Fibroblast of skin of abdomen (primary cell): Measurements from ENCODE around the gene FASN.

Source experiments
- DNase-seq: peaks from one replicate; pipeline ENCODE4 v3.0.0-alpha.2; 2013

Gene FASN

DNA sequence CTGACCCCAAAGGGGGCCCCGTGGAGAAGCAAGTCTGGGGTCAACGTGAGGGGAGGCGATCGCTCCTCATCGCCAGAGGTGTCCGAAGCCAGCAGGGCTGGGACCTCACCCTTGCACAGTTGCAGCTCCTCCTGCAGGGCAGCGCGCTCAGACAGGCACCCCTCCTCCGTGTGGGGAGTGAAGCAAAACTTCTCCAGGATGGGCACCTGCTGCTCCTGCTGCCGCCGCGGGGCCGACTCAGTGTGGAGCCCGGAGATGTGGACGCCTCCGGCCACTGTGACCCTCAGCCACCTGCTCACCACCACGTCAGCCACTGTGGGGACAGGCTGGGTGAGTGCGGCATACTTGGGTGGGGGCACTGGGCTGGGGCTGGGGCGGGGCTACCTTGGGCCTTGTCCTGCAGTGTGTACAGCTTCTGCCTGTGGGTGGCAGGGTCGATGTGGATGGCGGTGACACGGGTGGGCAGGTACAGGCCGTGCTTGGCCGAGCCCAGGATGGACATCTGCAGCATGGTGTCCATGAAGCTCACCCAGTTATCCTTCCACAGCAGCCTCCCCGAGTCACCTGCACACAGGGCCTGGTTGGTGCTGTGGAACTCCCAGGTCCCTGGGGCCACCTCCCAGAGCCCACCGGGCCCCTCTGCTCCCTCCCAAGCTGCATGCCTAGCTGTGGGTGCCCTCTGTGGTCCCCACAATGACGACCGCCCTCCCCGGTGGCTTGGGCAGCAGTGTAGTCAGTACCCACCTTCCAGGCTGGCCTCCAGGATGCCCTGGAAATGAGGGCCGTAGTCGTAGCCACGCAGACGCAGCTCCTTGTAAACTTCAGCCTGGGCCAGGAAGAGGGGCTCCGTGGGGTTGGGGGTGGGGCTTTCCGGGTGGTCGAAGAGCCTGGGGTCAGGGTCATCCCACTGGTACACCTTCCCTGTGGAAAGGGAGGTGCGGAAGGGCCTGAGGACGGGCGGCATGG, 10.8 kb downstream of the FASN start:
- no peak for DNase-seq

DNA sequence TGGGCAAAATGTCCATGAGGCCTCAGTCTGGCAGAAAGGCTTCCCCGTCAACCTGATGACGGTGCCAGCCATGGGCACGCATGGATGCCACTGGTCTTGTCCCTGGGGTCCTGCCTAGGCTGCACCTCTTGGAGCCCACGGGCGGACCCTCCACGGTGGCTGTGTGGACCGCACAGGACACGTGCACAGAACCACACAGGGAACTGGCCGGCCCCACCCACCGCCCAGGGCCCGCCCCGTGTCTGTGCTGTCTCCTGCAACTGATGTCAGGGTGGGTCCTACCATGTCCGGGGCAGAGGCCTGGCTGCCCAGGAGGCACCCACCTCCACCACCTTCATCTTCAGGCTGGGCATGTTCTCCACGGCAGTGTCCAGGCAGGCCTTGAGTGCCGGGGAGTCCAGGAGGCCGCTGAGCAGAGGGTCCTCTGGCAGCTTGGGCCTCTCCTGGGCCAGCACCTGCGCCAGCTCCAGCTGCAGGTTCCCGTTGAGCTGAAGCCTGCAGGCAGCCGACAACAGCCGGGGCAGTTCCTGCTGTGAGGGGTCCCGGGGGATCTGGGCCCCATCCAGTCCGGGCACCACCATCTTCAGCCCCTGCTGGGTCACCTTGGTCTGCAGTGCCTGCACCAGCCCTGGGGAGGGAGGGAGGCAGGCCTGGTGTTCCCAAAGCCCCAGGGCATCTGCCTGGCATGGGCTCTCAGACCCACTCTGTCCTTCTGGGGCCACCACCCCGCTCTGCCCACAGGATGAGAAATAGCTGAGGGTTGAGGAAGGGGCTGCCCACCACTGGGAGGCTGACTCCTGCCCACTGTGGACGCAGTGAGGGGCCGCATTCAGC, 11.9 kb downstream of the FASN start:
- DNase-seq = no peak

DNA sequence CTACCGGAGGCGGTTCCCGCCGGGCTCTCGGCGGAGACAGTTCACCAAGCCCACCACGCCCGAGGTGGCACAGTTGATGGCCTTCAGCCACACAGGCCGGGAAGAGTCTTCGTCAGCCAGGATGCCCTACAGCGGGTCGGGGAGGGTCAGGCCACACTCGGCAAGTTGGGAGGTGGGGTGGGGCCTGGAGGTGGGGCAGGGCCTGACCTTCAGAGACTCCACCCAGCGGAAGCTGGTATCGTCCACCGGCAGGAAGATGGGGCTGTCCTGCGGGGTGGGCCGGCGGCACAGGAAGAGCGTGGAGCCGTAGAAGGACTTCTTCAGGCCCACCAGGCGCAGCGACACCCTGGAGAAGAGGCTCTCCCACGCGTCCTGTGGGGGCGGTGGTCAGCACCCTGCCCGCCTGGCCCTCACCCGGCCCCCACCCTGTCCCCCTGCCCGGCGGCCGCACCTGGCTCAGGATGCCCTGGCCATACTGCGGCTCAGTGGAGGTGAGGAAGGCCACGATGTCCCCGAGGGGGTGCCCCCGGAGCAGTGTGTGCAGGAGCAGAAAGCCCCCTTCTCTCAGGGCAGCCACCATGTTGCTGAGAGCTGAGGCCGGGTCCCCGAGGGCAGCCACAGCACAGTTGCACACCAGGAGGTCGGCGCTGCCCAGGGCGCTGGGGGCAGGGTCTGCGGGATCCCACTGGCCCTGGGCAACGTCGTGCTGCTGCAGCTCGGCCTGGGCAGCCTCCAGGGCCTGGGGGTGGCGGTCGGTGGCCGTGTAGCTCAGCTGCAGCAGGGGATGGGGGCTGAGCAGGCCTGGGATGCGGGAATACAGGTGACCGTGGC, 12.8 kb downstream of the FASN start:
- DNase-seq = no peak

DNA sequence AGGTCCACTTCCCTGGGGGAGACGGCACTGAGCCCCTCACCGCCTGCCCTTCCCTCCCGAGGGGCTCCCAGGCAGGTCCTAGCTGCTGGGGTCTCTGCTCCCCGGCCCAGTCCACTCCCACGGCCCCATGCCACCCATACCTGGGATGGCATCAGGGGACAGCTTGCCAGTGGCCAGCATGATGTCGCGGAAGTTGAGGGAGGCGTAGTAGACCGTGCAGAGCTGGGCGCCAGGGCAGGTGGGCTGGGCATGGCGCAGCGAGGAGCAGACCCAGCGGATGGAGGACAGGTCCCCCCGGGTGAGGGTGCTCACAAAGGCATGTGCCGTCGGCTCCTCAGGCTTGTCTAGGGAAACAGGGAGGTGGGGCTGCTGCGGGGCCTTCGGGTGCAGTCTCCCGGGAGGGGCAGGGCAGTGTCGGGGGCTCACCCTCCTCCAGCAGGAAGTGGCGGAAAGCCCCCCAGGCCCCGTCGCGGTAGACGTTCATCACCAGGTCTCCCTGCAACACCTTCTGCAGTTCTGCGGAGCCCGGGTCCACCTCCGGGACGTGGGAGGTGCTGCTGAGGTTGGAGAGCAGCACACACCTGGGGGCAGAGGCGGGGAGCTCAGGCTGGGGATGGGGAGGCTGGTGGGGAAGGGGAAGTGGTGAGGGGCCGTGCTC, 13.5 kb downstream of the FASN start:
- DNase-seq = no peak

DNA sequence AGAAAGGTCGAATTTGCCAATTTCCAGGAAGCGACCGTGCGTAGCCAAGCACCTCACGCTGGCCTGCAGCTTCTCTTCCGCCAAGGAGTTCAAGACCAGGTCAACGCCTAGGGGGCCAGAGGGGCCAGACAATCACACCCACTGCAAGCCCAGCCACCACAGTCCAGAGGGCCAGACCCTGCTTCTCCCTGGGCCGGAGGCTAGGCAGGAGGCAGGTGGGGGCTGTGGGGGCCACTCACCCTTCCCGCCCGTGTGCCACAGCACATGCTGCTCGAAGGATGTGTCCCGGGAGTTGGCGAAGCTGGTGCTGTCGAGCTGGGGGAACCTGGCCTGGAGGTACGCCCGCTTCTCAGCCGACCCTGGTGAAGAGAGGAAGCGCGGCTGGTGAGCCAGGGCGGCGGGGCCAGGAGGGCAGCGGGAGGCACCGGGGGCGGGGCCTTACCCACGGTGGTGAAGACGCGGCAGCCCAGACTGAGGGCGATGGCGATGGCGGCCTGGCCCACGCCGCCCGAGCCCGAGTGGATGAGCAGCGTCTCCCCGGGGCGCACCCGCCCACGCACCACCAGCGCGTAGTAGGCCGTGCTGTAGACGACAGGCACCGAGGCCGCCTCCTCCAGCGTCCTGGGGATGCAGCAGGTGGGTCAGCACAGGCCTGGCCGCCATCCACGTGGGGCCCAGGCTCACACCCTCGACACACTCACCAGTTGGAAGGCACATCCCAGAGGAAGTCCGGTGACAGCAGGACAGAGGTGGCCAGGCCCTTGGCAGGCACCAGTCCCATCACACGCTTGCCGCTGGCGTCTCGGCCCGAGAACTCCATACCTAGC, 14.3 kb downstream of the FASN start:
- no peak for DNase-seq

DNA sequence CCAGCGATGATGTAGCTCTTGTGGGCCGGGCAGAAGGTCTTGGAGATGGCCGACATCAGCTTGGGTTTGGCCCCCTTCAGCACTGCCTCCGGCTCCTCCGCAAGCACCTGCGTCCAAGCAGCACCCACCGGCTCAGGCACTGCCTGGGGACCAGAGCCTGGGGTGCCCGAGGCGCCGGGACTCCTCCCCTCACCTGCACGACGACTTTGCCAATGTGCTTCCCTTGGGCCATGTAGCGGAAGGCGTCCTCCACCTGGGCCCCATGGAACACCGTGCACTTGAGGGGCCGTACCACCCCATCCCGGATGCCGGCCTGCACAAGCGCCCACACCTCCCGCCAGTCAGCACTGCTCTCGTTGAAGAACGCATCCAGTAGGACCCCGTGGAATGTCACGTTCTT, 15.0 kb downstream of the FASN start:
- no peak for DNase-seq

DNA sequence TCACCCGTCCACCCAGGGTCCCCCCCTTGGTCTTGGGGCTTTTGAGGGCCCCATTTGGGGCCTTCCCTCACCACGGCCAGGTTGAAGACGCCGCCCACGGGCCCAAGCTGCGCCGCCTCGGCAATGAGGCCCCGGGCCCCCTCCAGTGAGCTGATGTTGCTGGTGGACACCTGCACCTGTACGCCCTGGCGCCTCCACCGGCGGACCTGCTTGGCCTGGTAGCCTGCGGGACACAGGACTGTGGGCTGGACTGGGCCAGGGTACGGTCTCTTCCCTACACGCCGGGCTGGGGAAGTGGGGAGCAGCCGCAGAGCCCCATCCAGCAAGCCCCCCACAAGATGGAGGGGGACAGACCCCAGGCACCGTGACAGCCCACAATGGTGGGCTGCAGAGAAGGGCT, 15.6 kb downstream of the FASN start:
- no peak for DNase-seq

DNA sequence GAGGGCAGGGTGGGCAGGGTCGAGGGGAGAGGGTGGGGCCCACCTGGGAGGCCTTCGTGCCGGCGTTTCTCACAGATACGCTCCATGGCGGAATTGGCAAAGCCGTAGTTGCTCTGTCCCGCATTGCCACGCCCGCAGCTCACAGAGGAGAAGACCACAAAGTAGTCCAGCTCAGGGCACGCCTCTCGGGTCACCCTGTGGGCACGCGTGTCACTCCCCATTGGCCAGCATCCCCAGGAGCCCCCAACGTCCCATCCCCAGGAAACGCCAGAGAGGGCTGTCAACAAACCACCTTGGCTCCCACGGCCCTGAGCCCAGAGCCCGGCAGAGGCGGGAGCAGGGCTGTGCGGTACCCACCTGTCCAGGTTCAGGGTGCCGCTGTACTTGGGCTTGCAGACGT, 16.1 kb downstream of the FASN start:
- DNase-seq = no peak

DNA sequence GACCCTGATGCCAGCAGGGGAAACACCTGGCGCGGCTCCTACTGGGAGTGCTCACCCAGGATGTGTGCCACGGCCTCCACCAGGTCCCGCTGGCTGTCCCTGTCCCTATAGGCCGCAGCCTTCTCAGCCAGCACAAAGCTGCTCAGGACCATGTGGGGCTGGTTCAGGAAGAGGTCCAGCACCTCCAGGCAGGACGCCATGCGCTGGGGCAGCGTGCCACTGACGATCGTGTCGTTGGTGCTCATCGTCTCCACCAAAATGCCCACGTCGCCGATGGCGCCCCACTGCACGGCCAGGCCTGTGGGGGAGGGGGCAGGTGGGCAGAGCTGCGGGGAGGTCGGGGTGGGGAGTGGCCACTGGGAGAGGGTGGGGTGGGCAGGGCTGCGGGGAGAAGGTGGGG, 16.5 kb downstream of the FASN start:
- DNase-seq = no peak

DNA sequence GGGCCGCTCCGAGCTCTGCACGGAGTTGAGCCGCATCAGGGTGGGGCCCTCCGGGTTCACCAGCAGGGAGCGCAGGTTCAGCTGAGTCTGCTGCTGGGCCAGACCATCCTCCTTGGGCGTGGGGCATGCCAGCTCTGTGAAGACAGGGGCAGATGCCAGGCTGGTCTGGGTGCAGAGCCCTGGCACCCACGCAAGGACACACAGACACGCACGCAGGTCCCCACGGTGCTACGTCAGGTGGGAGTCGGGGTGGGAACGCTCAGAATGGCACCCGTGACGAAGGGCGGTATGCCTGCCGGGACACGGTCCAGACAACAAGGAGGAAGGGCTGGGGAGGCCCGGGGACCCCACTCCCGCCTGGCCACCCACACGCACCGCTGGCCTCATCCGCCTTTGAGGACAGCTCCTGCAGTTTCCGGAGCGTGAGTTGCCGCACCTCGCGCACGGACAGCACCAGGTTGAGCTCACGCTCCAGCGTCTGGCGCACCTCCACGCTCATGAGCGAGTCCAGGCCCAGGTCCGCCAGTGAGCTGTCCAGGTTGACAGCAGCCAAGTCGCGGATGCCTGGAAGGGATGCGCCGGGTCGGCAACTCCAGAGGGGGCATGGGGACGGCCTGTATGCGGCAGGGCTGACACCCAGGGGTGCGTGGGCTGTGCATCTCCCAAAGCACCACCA, 17.1 kb downstream of the FASN start:
- no peak for DNase-seq

DNA sequence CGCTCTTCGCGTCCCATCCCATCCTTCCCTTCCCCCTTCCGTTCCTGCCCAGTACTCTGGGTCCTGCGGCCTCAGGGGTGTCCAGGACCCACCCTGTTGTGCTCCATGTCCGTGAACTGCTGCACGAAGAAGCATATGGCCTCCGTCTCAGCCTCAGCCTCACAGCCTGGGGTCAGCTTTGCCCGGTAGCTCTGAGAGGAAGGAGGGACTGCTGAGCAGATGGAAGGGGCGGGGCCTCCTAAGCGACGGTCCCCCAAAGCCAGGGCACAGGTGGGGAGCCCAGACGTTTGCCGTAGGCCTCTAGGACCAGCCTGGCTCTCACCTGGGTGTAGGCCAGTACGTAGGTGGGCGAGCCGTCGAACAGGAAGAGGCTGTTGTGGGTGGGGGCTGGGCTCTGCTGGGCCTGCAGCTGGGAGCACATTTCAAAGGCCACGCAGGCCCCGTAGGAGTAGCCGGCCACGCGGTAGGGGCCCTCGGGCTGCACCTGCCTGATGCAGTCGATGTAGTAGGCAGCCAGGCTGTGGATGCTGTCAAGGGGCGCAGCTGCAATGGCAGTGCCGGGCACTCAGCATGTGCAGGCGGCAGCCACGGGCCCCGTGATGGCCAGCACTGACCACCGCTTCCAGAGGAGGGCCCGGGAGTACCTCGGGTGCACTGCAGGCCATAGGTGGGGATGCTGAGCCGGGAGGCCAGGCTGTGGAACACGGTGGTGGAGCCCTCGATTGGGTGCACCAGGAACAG, 17.8 kb downstream of the FASN start:
- no peak for DNase-seq

DNA sequence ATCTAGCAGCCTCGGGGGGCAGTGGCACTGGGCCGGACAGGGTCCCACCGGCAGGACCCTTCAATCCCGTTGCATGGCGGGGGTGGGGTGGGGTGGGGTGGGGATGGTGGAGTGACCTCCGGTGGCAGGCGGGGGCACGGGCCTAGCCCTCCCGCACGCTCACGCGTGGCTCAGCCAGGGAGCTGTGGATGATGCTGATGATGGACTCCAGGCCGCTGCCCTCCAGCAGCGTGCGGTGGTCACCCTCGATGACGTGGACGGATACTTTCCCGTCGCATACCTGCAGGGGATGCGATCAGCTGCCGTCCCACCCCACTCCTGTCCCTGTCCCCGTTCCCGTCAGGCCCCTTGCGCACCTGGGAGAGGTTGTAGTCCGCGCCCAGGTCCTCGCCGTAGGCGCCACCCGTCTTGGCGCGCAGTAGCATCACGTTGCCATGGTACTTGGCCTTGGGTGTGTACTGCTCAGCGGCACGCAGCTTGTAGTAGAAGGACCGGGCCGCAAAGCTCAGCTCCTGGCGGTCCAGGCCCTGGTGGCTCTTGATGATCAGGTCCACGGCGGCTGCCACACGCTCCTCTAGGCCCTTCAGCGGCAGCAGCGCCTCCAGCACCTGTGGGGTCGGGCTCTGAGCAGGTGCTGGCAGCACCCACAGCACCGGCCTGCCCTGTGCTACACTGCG, 18.9 kb downstream of the FASN start:
- no peak for DNase-seq

DNA sequence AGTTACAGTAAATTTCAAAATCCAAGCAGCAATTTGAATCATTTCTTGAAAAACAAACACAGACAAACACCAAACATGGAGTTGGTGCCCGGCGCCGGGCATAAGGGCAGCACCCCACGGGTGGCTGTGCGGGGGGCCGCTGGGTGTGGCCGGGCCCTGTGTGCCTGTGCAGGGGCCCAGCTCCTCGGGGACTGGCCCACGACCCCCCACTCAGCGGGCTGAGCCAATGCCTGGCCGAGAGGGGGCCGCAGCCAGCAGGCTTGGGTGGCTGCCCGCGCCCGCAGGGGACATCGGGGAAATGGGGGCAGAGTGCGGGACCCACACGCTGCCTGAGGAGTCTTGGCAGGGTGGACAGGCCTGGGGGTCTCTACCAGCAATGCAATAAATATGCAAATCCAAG, 19.6 kb downstream of the FASN start:
- no peak for DNase-seq

DNA sequence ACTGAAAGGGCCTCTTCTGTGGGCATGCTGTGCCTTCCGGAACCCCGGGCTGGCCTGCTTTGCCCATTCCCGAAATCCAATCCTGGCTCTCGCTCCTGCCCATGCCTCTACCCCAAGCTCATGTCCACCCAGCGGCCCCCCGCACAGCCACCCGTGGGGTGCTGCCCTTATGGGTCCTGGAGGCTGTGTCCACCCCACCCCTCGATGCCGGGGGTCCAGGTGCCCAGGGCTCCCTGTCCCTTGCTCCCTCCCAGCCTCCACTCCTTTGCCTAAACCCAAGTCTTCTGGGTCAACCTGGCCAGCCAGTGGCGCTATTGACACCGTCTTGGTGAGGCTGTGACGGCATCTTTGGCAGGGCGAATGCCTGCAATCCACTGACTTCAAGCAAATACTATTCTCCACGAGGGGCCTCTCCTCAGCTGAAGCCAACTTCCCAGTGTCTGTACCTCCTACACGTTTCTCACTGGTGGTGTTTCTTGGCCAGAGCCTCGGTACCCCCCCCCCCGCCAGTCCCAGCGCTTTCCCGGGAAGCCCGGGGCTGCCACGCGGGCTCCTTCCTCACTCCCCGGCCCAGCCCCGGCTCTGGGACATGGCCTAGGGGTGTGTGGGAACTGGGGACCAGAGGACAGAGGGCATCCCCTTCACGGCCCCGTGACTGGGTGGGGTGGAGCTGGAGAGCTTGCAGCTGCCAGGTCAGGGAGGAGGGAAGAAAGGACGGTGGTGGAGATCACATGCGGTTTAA, 20.2 kb downstream of the FASN start:
- no peak for DNase-seq

DNA sequence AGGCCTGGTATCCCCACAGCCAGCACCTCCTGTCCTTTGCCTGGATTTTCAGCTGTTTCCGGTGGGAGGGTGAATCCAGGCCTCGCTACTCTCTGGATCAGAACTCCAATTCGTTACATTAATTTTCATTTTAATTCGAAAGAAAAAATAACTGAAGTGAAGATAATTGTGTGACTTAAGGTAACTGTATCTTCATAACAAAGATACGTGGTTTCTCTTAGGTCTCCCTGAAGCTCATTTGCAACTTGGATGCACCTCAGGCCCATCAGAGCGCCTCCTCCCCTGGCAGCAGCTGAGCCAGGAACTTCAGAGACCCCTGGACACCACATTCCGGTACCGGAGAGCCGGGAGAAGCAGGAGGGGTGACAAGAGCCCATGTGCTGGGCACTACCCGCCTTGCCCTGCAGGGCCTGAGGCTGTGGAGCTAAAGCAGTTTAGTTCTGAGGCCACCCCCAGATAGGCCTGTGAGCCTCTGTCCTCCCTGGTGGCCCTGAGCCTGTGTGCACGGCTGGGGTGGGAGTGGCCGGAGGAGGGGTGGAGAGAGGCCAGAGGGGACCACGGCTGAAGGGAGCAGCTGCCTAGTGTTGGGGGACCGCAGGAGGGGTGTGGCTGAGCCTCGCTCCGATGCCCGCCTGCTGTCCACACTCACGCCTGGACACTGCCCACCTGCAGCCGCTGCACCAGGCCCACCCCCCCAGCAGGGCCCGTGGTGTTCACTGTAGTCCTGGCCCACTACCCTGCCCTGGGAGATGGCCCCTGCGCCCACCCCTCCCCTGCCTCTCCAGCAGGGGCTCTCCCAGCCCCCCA, 21.0 kb downstream of the FASN start:
- no peak for DNase-seq

DNA sequence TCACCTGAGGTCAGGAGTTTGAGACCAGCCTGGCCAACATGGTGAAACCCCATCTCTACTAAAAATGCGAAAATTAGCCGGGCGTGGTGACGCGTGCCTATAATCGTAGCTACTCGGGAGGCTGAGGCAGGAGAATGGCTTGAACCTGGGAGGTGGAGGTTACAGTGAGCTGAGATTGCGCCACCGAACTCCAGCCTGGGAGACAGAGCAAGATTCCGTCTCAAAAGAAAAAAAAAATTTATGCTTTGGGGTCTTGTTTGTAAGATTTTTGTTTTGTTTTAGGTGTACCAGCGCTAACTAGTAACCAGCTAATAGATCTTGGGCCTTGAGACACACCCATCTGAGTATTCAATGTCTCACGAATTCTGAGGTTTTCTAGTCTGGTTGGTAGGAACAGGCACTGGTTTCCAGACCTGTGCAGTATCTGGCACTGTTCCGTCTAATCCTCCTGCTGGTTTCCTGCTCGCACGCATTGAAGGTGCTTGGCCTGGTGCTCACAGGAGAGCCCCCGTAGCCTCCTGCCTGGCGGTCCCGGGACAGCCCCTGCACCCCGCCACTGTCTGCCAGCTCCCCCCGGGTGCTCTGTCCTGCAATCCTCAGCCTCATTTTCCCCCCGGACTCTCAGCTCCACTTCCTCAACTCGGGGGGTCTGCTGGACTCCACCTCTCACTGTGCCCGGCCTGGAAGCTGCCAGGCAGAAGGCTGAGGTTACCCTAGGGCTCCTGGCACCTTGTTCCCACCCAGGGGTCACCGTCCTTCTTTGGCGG, 21.8 kb downstream of the FASN start:
- no peak for DNase-seq

DNA sequence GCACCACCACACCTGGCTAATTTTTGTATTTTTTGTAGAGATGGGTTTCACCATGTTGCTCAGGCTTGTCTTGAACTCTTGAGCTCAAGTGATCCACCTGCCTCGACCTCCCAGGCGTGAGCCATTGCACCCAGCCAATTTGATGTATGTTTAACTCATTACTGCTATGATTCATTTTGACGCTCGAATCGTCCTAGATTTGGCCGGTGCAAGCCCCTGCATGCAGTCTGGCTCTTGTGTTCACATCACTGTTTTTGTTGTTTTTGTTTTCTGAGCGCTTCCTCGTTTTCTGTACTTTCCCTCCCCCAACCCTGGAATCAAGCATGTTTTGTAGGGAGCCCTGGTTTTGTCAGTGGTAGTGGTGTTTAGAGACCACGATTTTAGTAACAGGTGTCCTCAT, 24.6 kb downstream of the FASN start:
- DNase-seq = no peak
